ENCODE results near the gene ANTKMT.

GRCh38 chr16:689175-689897 is 31.6 kb upstream of the ANTKMT start:
- TF ChIP-seq L3MBTL2 (conservative IDR thresholded peaks at IDR 0.05) (no peak), ARNT (IDR thresholded peaks at IDR 0.05) (no peak), FOXM1 (IDR thresholded peaks at IDR 0.05; ENCODE audit: borderline replicate concordance) (no peak), TARDBP (IDR thresholded peaks at IDR 0.05) (no peak)

Measured in HEK293T (cell line).